Neural crest cell (in vitro differentiated cells): ENCODE measurements around the gene PKP4. TPM values are rescaled to one million over a fixed set of nuclear protein-coding genes. Genes with fewer than 3 reads are reported as not detected.

Source experiments
- DNase-seq: peaks from one replicate; pipeline ENCODE4 v3.0.0; 2021; ENCODE audit warnings: low read depth, mixed read lengths, low spot score
- H3K27ac Mint-ChIP-seq: one replicate; pipeline ENCODE4 v1.8.0; 2021; ENCODE audit warnings: mild to moderate bottlenecking, mixed read lengths; ENCODE audit not compliant: unreplicated experiment
- H3K27me3 Mint-ChIP-seq: 2 replicates; pipeline ENCODE4 v1.8.0; 2021; ENCODE audit warnings: low read depth, mild to moderate bottlenecking, mixed read lengths
- H3K36me3 Mint-ChIP-seq: 2 replicates; pipeline ENCODE4 v1.8.0; 2021; ENCODE audit warnings: low read depth, mild to moderate bottlenecking, mixed read lengths
- H3K4me1 Mint-ChIP-seq: 2 replicates; pipeline ENCODE4 v1.8.0; 2021; ENCODE audit warnings: mixed read lengths
- H3K4me3 Mint-ChIP-seq: one replicate; pipeline ENCODE4 v1.8.0; 2021; ENCODE audit warnings: mild to moderate bottlenecking, mixed read lengths
- H3K9me3 Mint-ChIP-seq: 2 replicates; pipeline ENCODE4 v1.8.0; 2021; ENCODE audit warnings: mixed read lengths
- CTCF ChIP-seq: fragments of 200-600 bp; sonication (generic); conservative IDR thresholded peaks from 2 replicates; pipeline ENCODE4 v1.5.0; 2021; ENCODE audit warnings: antibody characterized with exemption, mild to moderate bottlenecking
- total RNA-seq: library from RNA; stranded (reverse); gene quantifications from 2 replicates; pipeline ENCODE4 v1.2.1, GENCODE V29; 2021

The PKP4 gene
- total RNA-seq, 1 donor from 2014 or later: 52.7 TPM

GRCh38 chr2:158457092-158457825 lies 507 bp downstream of the PKP4 start:
- peak overlapping the region; percentile 97 for H3K4me3 Mint-ChIP-seq

GRCh38 chr2:158457826-158458616 lies 1.3 kb downstream of the PKP4 start:
- Mint-ChIP-seq H3K27ac (peak overlapping the region; percentile 95), H3K4me3 (peak overlapping the region; percentile 97), H3K9me3 (no peaks in the 10 kb centered on the region), H3K36me3 (no peaks in the 10 kb centered on the region), H3K27me3 (peaks cover 14% of the 10 kb centered on the region), H3K4me1 (peaks cover 28% of the 10 kb centered on the region)
- peak; percentile 56 for DNase-seq
- TF ChIP-seq CTCF: peak; percentile 60

More at GRCh38 chr2:158457092-158457825, 507 bp downstream of the PKP4 start:
- DNase-seq: peak; percentile 58
- Mint-ChIP-seq H3K27ac (peak overlapping the region; percentile 95), H3K9me3 (no peaks in the 10 kb centered on the region), H3K36me3 (no peaks in the 10 kb centered on the region), H3K27me3 (peaks cover 15% of the 10 kb centered on the region), H3K4me1 (peaks cover 28% of the 10 kb centered on the region)
- TF ChIP-seq CTCF: no peak

GRCh38 chr2:158458617-158458920 lies 1.8 kb downstream of the PKP4 start:
- H3K9me3 Mint-ChIP-seq: no peaks in the 10 kb centered on the region

GRCh38 chr2:158459161-158460003 lies 2.6 kb downstream of the PKP4 start:
- Mint-ChIP-seq H3K27ac (no peak overlapping the region), H3K4me3 (peak overlapping the region; percentile 97), H3K27me3 (peaks cover 7% of the 10 kb centered on the region), H3K9me3 (no peaks in the 10 kb centered on the region), H3K36me3 (no peaks in the 10 kb centered on the region), H3K4me1 (peaks cover 28% of the 10 kb centered on the region)
- no peak for DNase-seq
- TF ChIP-seq CTCF: no peak

More at GRCh38 chr2:158458617-158458920, 1.8 kb downstream of the PKP4 start:
- Mint-ChIP-seq H3K4me1 (peaks cover 28% of the 10 kb centered on the region), H3K27me3 (peaks cover 12% of the 10 kb centered on the region), H3K36me3 (no peaks in the 10 kb centered on the region), H3K27ac (no peak overlapping the region), H3K4me3 (peak overlapping the region; percentile 97)
- no peak for DNase-seq
- TF ChIP-seq CTCF: no peak

- peak; percentile 38 for TF ChIP-seq CTCF
- H3K4me3 Mint-ChIP-seq: peak overlapping the region; percentile 45
- H3K4me1 Mint-ChIP-seq: peaks cover 28% of the 10 kb centered on the region
- H3K36me3 Mint-ChIP-seq: no peaks in the 10 kb centered on the region
- no peaks in the 10 kb centered on the region for H3K9me3 Mint-ChIP-seq
- no peak overlapping the region for H3K27ac Mint-ChIP-seq
- H3K27me3 Mint-ChIP-seq: no peaks in the 10 kb centered on the region
- DNase-seq: no peak
These were observed 4.0 kb downstream of the PKP4 start for GRCh38 chr2:158460632-158461297.
